ENCODE measurements around the gene HOXD10. TPM values are rescaled to one million over a fixed set of nuclear protein-coding genes. Genes with fewer than 3 reads are reported as not detected.
A peak's percentile ranks its signal among the peaks of the same experiment; 100 is the strongest.

HOXD10 gene
- 39.9 and 58.7 TPM in 2 replicates for total RNA-seq

- H3K4me3 ChIP-seq (ENCODE audit: low read depth, low read length): peak within 1 kb of the TSS; percentile 58
- DNase-seq (ENCODE audit: low read depth): peak; percentile 90
- no peak for TF ChIP-seq CTCF (IDR thresholded peaks at IDR 0.05; ENCODE audit: insufficient read depth, low read depth, low read length)
Observed at GRCh38 chr2:176115883-176116813, at the start of gene HOXD10. Gene HOXD10, plus strand, starts transcription at chr2:176116778. Its CDS starts 56 bp downstream, at chr2:176116834.

- H3K4me3 ChIP-seq (ENCODE audit: low read depth, low read length): no peak overlapping the region
- no peak for TF ChIP-seq CTCF (IDR thresholded peaks at IDR 0.05; ENCODE audit: insufficient read depth, low read depth, low read length)
- no peak for DNase-seq (ENCODE audit: low read depth)
Observed at GRCh38 chr2:176067589-176068418, 48.8 kb upstream of the HOXD10 start.

DNA sequence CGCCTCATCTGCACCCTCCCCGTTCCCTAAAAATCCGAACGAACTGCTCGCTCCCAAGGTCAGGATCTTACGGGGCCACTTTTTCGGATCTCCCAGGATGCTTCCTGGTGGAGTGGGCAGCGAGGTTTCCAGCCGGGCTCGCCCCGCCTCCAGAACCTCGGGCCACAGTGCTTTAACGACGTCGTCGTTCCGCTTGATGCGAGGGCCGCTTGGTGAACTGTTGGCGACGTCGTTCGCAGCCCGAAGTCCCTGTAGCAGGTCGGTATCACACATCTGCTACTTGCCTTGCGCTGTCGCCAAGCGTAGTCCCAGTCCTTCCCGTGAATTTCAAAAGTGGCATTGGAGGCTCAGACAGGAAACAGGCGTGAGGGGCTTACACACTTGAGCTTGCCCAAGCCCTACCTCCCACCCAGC lies 48.2 kb upstream of the HOXD10 start:
- H3K4me3 ChIP-seq (ENCODE audit: low read depth, low read length): no peak overlapping the region
- DNase-seq (ENCODE audit: low read depth): no peak
- no peak for TF ChIP-seq CTCF (IDR thresholded peaks at IDR 0.05; ENCODE audit: insufficient read depth, low read depth, low read length)

- no peak for TF ChIP-seq CTCF (IDR thresholded peaks at IDR 0.05; ENCODE audit: insufficient read depth, low read depth, low read length)
- no peak overlapping the region for H3K4me3 ChIP-seq (ENCODE audit: low read depth, low read length)
- no peak for DNase-seq (ENCODE audit: low read depth)
Observed at GRCh38 chr2:176071330-176072291, 45.0 kb upstream of the HOXD10 start.

- no peak overlapping the region for H3K4me3 ChIP-seq (ENCODE audit: low read depth, low read length)
- no peak for DNase-seq (ENCODE audit: low read depth)
- TF ChIP-seq CTCF (IDR thresholded peaks at IDR 0.05; ENCODE audit: insufficient read depth, low read depth, low read length): no peak
Observed at GRCh38 chr2:176072292-176072669, 44.3 kb upstream of the HOXD10 start.

Measured in fibroblast of villous mesenchyme (primary cell).